WTC11 (cell line): ENCODE measurements around the gene EVI5L. TPM values are rescaled to one million over a fixed set of nuclear protein-coding genes. Genes with fewer than 3 reads are reported as not detected.

ENCODE experiments used
- ATAC-seq: fragments of 200-7000 bp; cut with Tn5 transposase; 2 replicates; pipeline ENCODE4 v1.10.0; 2021; ENCODE audit warnings: mild to moderate bottlenecking, moderate library complexity
- CTCF ChIA-PET: fragments of 300-600 bp; sonication (Branson Sonifier 250); formaldehyde crosslinking; loops from one replicate; lab custom pipeline; 2021; ENCODE audit warnings: antibody characterized with exemption; lab: Charles Lee
- POLR2A ChIA-PET: fragments of 350-600 bp; sonication (Branson Sonifier 250); formaldehyde crosslinking; loops from one replicate; lab custom pipeline; 2021; ENCODE audit warnings: antibody characterized with exemption; lab: Charles Lee
- DNase-seq: peaks from one replicate; pipeline ENCODE4 v3.0.0; 2021; ENCODE audit warnings: low spot score
- H3K27ac Mint-ChIP-seq: 2 replicates; pipeline ENCODE4 v1.8.0; 2021; ENCODE audit warnings: mixed read lengths
- H3K27me3 Mint-ChIP-seq: 2 replicates; pipeline ENCODE4 v1.8.0; 2021; ENCODE audit warnings: low read depth, mild to moderate bottlenecking, moderate library complexity, mixed read lengths
- H3K36me3 Mint-ChIP-seq: 2 replicates; pipeline ENCODE4 v1.8.0; 2021; ENCODE audit warnings: mixed read lengths
- H3K4me1 Mint-ChIP-seq: 2 replicates; pipeline ENCODE4 v1.8.0; 2022; ENCODE audit warnings: mixed read lengths
- H3K4me3 Mint-ChIP-seq: 2 replicates; pipeline ENCODE4 v1.8.0; 2021; ENCODE audit warnings: mild to moderate bottlenecking, moderate library complexity, mixed read lengths
- H3K9me3 Mint-ChIP-seq: 2 replicates; pipeline ENCODE4 v1.8.0; 2021; ENCODE audit warnings: mixed read lengths
- EMX1 ChIP-seq: fragments of 250-450 bp; sonication (Bioruptor Pico); IDR thresholded peaks from 2 replicates; pipeline ENCODE4 v1.8.0; 2021; ENCODE audit warnings: mild to moderate bottlenecking
- ETV6 ChIP-seq: sonication (generic); formaldehyde crosslinking; IDR thresholded peaks from 2 replicates; pipeline ENCODE4 v1.8.1; 2022; ENCODE audit warnings: mild to moderate bottlenecking, missing genetic modification reagents
- FOXP1 ChIP-seq: sonication (generic); formaldehyde crosslinking; IDR thresholded peaks from 2 replicates; pipeline ENCODE4 v1.8.0; 2022; ENCODE audit warnings: missing genetic modification reagents, mild to moderate bottlenecking, moderate library complexity, borderline replicate concordance
- GTF2I ChIP-seq: fragments of 250-450 bp; sonication (Bioruptor Pico); conservative IDR thresholded peaks from 2 replicates; pipeline ENCODE4 v1.4.0; 2021; ENCODE audit warnings: mild to moderate bottlenecking
- JAZF1 ChIP-seq: fragments of 250-450 bp; sonication (Bioruptor Pico); IDR thresholded peaks from 2 replicates; pipeline ENCODE4 v1.9.0; 2021; ENCODE audit warnings: moderate library complexity, mild to moderate bottlenecking, inconsistent platforms
- KAT7 ChIP-seq: sonication (generic); formaldehyde crosslinking; IDR thresholded peaks from 2 replicates; pipeline ENCODE4 v1.8.1; 2023; ENCODE audit warnings: missing genetic modification reagents, mild to moderate bottlenecking, borderline replicate concordance
- NFE2L1 ChIP-seq: sonication (generic); formaldehyde crosslinking; IDR thresholded peaks from 2 replicates; pipeline ENCODE4 v1.8.1; 2023; ENCODE audit warnings: missing genetic modification reagents
- OVOL2 ChIP-seq: fragments of 250-450 bp; sonication (Bioruptor Pico); IDR thresholded peaks from 2 replicates; pipeline ENCODE4 v1.9.0; 2021; ENCODE audit warnings: mild to moderate bottlenecking, borderline replicate concordance
- SOX15 ChIP-seq: fragments of 250-450 bp; sonication (Bioruptor Pico); IDR thresholded peaks from 2 replicates; pipeline ENCODE4 v1.9.0; 2021; ENCODE audit warnings: mild to moderate bottlenecking
- SP1 ChIP-seq: sonication (generic); formaldehyde crosslinking; conservative IDR thresholded peaks from 2 replicates; pipeline ENCODE4 v1.8.1; 2022; ENCODE audit warnings: missing genetic modification reagents
- TEAD1 ChIP-seq: sonication (generic); formaldehyde crosslinking; IDR thresholded peaks from 2 replicates; pipeline ENCODE4 v1.8.0; 2022; ENCODE audit warnings: mild to moderate bottlenecking, missing genetic modification reagents
- ZBTB21 ChIP-seq: sonication (generic); formaldehyde crosslinking; IDR thresholded peaks from 2 replicates; pipeline ENCODE4 v1.8.1; 2023; ENCODE audit warnings: mild to moderate bottlenecking, missing genetic modification reagents, borderline replicate concordance
- ZNF232 ChIP-seq: sonication (generic); formaldehyde crosslinking; IDR thresholded peaks from 2 replicates; pipeline ENCODE4 v1.8.0; 2022; ENCODE audit warnings: mild to moderate bottlenecking, missing genetic modification reagents
- ZNF263 ChIP-seq: sonication (generic); formaldehyde crosslinking; IDR thresholded peaks from 2 replicates; pipeline ENCODE4 v1.8.1; 2022; ENCODE audit warnings: low read depth, mild to moderate bottlenecking, moderate library complexity, missing genetic modification reagents
- ZNF423 ChIP-seq: fragments of 250-450 bp; sonication (Bioruptor Pico); IDR thresholded peaks from 2 replicates; pipeline ENCODE4 v2.1.2; 2022; ENCODE audit warnings: mild to moderate bottlenecking, moderate library complexity
- total RNA-seq: library from RNA; stranded (reverse); gene quantifications from 3 replicates; pipeline ENCODE4 v1.2.3, GENCODE V29; 2021
- TF ChIP-seq, protein P1 (sequence below): sonication (generic); formaldehyde crosslinking; IDR thresholded peaks from 2 replicates; pipeline ENCODE4 v1.8.0; 2023; ENCODE audit warnings: mild to moderate bottlenecking, missing genetic modification reagents
- TF ChIP-seq, protein P2 (sequence below): sonication (generic); formaldehyde crosslinking; IDR thresholded peaks from 2 replicates; pipeline ENCODE4 v1.8.1; 2023; ENCODE audit warnings: mild to moderate bottlenecking, missing genetic modification reagents, moderate library complexity
- TF ChIP-seq, protein P3 (sequence below): fragments of 200-600 bp; IDR thresholded peaks from 2 replicates; pipeline ENCODE4 v1.8.0; 2022; ENCODE audit warnings: antibody characterized with exemption
- TF ChIP-seq, protein P4 (sequence below): sonication (generic); formaldehyde crosslinking; IDR thresholded peaks from 2 replicates; pipeline ENCODE4 v1.8.1; 2022; ENCODE audit warnings: mild to moderate bottlenecking, moderate library complexity, missing genetic modification reagents
- TF ChIP-seq, protein P5 (sequence below): sonication (generic); formaldehyde crosslinking; IDR thresholded peaks from 2 replicates; pipeline ENCODE4 v1.8.1; 2023; ENCODE audit warnings: mild to moderate bottlenecking, moderate library complexity, missing genetic modification reagents
- TF ChIP-seq, protein P6 (sequence below): fragments of 250-450 bp; sonication (Bioruptor Pico); IDR thresholded peaks from 2 replicates; pipeline ENCODE4 v1.9.0; 2021; ENCODE audit warnings: moderate library complexity, mild to moderate bottlenecking, inconsistent platforms, borderline replicate concordance
- TF ChIP-seq, protein P7 (sequence below): sonication (generic); formaldehyde crosslinking; IDR thresholded peaks from 2 replicates; pipeline ENCODE4 v1.8.0; 2022; ENCODE audit warnings: mild to moderate bottlenecking, missing genetic modification reagents
- TF ChIP-seq, protein P8 (sequence below): fragments of 250-450 bp; sonication (Bioruptor Pico); IDR thresholded peaks from 2 replicates; pipeline ENCODE4 v1.9.0; 2021; ENCODE audit warnings: mild to moderate bottlenecking
- TF ChIP-seq, protein P9 (sequence below): fragments of 250-450 bp; sonication (Bioruptor Pico); IDR thresholded peaks from 2 replicates; pipeline ENCODE4 v2.1.2; 2022; ENCODE audit warnings: mild to moderate bottlenecking, moderate library complexity

EVI5L gene
- total RNA-seq, 1 experiment from 2014 or later, result 10.5 TPM

DNA sequence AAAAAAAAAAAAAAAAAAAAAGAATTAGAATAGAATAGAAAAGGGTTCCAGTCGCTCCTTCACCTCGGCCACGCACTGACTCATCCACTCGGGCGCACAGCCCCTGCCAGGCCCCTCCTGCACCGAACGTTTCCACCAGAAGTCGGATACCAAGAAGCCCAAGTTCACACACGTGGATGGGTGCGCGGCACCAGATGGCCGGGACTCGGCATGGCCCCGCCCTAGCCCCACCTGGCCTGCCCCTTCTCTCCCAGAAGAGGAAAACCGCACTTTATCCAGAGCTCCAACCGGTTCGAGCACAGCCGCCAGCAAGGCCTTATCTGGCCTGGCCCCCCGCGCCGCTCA, 38.3 kb downstream of the EVI5L start (continued):
- TF ChIP-seq TEAD1 (CRISPR knock-in tag) (no peak), FOXP1 (no peak), ETV6 (CRISPR knock-in tag) (no peak)
- TF ChIP-seq, protein P1, sequence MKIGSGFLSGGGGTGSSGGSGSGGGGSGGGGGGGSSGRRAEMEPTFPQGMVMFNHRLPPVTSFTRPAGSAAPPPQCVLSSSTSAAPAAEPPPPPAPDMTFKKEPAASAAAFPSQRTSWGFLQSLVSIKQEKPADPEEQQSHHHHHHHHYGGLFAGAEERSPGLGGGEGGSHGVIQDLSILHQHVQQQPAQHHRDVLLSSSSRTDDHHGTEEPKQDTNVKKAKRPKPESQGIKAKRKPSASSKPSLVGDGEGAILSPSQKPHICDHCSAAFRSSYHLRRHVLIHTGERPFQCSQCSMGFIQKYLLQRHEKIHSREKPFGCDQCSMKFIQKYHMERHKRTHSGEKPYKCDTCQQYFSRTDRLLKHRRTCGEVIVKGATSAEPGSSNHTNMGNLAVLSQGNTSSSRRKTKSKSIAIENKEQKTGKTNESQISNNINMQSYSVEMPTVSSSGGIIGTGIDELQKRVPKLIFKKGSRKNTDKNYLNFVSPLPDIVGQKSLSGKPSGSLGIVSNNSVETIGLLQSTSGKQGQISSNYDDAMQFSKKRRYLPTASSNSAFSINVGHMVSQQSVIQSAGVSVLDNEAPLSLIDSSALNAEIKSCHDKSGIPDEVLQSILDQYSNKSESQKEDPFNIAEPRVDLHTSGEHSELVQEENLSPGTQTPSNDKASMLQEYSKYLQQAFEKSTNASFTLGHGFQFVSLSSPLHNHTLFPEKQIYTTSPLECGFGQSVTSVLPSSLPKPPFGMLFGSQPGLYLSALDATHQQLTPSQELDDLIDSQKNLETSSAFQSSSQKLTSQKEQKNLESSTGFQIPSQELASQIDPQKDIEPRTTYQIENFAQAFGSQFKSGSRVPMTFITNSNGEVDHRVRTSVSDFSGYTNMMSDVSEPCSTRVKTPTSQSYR (CRISPR knock-in tag), result no peak
- TF ChIP-seq, protein P2, sequence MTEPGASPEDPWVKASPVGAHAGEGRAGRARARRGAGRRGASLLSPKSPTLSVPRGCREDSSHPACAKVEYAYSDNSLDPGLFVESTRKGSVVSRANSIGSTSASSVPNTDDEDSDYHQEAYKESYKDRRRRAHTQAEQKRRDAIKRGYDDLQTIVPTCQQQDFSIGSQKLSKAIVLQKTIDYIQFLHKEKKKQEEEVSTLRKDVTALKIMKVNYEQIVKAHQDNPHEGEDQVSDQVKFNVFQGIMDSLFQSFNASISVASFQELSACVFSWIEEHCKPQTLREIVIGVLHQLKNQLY (CRISPR knock-in tag), result no peak
- TF ChIP-seq, all 79 proteins: peak for 0

DNA sequence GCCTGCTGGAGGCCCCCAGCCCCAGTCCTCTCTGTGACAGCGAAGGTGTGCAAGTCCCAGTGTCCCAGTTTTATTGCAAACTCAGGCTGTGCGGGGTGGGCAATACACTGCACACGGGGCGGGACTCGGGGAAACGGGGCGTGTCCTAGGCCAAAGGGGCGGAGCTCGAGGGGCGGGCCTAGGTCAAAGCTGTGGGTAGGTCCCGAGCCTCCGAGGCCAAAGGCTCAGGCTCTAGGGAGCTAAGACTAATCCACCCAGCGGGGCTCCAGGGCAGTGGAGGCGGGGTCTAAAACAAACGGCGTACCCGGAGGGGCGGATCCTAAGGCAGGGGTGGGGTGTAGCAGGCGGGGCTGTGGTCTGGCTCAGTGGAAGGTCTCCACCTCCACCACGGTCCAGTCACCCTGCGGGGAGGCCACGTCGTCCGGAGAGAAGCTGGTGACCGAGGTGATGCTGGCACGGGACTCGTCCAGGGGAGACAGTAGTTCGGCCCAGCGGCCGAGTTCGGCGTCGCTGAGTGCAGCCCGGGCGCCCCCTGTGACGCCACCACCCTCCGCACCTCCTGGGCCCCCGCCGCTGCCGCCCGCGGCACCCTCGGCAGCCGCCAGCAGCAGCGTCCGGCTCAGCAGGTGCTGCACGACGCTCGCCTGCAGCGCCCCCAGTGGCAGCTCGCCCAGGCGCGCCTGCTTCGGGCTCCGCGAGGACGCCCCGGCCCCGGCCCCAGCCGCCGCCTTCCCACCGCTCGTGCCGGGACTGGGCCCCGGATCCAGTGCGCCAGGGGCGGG, 38.8 kb downstream of the EVI5L start:
- Mint-ChIP-seq H3K36me3 (no peaks in the 10 kb centered on the region), H3K9me3 (no peaks in the 10 kb centered on the region), H3K4me3 (peak overlapping the region; percentile 63), H3K4me1 (peaks cover 28% of the 10 kb centered on the region), H3K27me3 (peaks cover 62% of the 10 kb centered on the region), H3K27ac (peak overlapping the region; percentile 78; the same call in 1 of the 2 replicates)
- ChIA-PET CTCF (interaction anchor here (0.5 to 2.2 kb wide), 44 partner anchors 8 to 1666 kb away, joined by 3 to 92 read pairs (median 6); partner anchors contain the start of genes LRRC8E, MAP2K7, MARCHF2 and MCOLN1), POLR2A (interaction anchor here (0.6 to 1.7 kb wide), 13 partner anchors 11 to 329 kb away, joined by 3 to 19 read pairs (median 4); partner anchors contain the start of genes MAP2K7 and SNAPC2)
- peak; percentile 41 for ATAC-seq
- peak; percentile 95 for DNase-seq
- TF ChIP-seq ZBTB21 (CRISPR knock-in tag) (no peak), ETV6 (CRISPR knock-in tag) (no peak), EMX1 (CRISPR knock-in tag) (0 out of 2 replicates have a peak, but pooled peaks have one; percentile 27), NFE2L1 (CRISPR knock-in tag) (no peak), ZNF232 (CRISPR knock-in tag) (no peak), ZNF423 (CRISPR knock-in tag) (peak; percentile 91), KAT7 (CRISPR knock-in tag) (no peak), GTF2I (CRISPR knock-in tag) (no peak), ZNF263 (CRISPR knock-in tag) (no peak), OVOL2 (CRISPR knock-in tag) (no peak), JAZF1 (no peak), SP1 (CRISPR knock-in tag) (peak; percentile 79; the same call in 1 of the 2 replicates), TEAD1 (CRISPR knock-in tag) (no peak), SOX15 (no peak)
- TF ChIP-seq, protein P3, sequence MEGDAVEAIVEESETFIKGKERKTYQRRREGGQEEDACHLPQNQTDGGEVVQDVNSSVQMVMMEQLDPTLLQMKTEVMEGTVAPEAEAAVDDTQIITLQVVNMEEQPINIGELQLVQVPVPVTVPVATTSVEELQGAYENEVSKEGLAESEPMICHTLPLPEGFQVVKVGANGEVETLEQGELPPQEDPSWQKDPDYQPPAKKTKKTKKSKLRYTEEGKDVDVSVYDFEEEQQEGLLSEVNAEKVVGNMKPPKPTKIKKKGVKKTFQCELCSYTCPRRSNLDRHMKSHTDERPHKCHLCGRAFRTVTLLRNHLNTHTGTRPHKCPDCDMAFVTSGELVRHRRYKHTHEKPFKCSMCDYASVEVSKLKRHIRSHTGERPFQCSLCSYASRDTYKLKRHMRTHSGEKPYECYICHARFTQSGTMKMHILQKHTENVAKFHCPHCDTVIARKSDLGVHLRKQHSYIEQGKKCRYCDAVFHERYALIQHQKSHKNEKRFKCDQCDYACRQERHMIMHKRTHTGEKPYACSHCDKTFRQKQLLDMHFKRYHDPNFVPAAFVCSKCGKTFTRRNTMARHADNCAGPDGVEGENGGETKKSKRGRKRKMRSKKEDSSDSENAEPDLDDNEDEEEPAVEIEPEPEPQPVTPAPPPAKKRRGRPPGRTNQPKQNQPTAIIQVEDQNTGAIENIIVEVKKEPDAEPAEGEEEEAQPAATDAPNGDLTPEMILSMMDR, result peak; percentile 77
- TF ChIP-seq, protein P4, sequence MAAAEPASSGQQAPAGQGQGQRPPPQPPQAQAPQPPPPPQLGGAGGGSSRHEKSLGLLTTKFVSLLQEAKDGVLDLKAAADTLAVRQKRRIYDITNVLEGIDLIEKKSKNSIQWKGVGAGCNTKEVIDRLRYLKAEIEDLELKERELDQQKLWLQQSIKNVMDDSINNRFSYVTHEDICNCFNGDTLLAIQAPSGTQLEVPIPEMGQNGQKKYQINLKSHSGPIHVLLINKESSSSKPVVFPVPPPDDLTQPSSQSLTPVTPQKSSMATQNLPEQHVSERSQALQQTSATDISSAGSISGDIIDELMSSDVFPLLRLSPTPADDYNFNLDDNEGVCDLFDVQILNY (CRISPR knock-in tag), result no peak
- TF ChIP-seq, protein P5, sequence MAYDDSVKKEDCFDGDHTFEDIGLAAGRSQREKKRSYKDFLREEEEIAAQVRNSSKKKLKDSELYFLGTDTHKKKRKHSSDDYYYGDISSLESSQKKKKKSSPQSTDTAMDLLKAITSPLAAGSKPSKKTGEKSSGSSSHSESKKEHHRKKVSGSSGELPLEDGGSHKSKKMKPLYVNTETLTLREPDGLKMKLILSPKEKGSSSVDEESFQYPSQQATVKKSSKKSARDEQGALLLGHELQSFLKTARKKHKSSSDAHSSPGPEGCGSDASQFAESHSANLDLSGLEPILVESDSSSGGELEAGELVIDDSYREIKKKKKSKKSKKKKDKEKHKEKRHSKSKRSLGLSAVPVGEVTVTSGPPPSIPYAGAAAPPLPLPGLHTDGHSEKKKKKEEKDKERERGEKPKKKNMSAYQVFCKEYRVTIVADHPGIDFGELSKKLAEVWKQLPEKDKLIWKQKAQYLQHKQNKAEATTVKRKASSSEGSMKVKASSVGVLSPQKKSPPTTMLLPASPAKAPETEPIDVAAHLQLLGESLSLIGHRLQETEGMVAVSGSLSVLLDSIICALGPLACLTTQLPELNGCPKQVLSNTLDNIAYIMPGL, result peak; percentile 56; the same call in 1 of the 2 replicates
- TF ChIP-seq, protein P6, sequence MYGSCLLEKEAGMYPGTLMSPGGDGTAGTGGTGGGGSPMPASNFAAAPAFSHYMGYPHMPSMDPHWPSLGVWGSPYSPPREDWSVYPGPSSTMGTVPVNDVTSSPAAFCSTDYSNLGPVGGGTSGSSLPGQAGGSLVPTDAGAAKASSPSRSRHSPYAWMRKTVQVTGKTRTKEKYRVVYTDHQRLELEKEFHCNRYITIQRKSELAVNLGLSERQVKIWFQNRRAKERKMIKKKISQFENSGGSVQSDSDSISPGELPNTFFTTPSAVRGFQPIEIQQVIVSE (CRISPR knock-in tag), result no peak
- TF ChIP-seq, protein P7, sequence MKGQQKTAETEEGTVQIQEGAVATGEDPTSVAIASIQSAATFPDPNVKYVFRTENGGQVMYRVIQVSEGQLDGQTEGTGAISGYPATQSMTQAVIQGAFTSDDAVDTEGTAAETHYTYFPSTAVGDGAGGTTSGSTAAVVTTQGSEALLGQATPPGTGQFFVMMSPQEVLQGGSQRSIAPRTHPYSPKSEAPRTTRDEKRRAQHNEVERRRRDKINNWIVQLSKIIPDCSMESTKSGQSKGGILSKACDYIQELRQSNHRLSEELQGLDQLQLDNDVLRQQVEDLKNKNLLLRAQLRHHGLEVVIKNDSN, result 0 out of 2 replicates have a peak, but pooled peaks have one; percentile 17
- TF ChIP-seq, protein P8, sequence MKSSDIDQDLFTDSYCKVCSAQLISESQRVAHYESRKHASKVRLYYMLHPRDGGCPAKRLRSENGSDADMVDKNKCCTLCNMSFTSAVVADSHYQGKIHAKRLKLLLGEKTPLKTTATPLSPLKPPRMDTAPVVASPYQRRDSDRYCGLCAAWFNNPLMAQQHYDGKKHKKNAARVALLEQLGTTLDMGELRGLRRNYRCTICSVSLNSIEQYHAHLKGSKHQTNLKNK (CRISPR knock-in tag), result no peak
- TF ChIP-seq, protein P9, sequence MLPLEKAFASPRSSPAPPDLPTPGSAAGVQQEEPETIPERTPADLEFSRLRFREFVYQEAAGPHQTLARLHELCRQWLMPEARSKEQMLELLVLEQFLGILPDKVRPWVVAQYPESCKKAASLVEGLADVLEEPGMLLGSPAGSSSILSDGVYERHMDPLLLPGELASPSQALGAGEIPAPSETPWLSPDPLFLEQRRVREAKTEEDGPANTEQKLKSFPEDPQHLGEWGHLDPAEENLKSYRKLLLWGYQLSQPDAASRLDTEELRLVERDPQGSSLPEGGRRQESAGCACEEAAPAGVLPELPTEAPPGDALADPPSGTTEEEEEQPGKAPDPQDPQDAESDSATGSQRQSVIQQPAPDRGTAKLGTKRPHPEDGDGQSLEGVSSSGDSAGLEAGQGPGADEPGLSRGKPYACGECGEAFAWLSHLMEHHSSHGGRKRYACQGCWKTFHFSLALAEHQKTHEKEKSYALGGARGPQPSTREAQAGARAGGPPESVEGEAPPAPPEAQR (CRISPR knock-in tag), result no peak
